GM19099 (cell line): ENCODE data around the gene OR2M5.

Source experiments
- POLR2A ChIP-seq: IDR thresholded peaks from 3 replicates; pipeline ENCODE4 v1.6.1; 2011; ENCODE audit warnings: low read depth; ENCODE audit not compliant: insufficient read length; ENCODE audit errors: extremely low read depth

OR2M5 gene, protein sequence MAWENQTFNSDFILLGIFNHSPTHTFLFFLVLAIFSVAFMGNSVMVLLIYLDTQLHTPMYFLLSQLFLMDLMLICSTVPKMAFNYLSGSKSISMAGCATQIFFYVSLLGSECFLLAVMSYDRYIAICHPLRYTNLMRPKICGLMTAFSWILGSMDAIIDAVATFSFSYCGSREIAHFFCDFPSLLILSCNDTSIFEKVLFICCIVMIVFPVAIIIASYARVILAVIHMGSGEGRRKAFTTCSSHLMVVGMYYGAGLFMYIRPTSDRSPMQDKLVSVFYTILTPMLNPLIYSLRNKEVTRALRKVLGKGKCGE

DNA sequence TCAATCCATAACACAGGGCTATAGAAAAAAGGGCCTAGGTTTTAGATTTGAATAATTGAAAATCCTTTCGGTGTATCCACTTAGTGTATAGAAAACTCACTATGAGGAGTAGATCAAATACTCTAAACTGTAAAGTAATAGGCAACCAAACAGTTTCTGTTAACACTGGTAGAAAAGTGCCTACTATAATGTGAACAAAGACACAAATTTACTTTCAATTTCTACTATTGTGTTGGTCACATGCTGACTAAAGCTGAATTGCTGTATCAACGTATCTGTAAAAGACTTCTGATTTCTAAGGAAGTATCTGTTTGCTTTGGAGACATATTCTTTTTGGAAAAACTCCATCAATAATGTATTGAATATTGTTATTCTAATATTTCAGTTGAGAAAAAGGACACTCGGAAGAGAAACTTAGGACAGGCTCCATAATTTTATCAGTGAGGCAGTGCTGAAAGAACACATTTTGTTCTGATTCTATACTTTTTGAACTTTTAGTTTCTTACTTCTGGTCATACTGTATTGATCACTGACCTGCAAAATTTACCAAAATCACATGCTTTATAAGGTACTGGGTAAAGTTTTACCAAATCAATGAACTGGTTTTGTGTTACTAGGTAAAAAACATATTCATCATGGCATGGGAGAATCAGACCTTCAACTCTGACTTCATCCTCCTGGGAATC, at the start of gene OR2M5:
Gene OR2M5 (plus strand): TSS at position 636 of the 686 bp plus-strand sequence. CDS start 0 bp downstream, at position 636.
- no peak for TF ChIP-seq POLR2A

DNA sequence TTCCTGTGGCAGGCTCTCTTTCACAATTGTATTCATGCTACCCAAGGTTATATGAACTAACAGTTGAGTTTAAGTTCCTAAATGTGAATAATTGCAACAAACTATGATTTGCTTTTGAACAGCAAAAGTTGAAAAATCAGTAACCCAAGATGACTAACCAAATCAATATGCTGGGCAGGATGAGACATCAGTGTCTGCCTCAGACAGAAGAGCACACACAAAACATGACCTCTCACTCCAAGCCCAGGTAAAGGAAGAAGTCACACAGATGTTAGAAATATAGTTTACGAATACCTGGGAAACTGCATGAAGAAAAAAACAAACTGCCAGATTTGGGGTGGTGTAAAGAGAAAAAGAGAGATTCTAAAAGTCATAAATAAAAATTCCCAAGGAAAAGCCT, 46.4 kb upstream of the OR2M5 start:
- no peak for TF ChIP-seq POLR2A

DNA sequence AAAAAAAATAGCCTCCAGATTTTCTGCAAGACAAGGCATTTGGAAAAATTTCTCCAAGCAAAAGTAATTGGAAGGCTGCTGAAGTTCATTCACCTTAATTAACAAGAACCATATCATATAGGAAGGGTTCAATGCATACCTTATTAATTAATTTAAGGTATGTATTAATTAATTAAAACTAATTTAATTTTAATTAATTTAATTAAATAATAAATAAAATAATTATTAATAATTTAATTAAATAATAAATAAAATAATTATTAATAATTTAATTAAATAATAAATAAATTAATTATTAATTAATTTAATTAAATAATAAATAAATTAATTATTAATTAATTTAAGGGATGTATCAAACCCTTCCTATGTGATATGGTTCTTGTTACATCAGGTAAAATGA, 42.1 kb upstream of the OR2M5 start:
- TF ChIP-seq POLR2A: no peak

DNA sequence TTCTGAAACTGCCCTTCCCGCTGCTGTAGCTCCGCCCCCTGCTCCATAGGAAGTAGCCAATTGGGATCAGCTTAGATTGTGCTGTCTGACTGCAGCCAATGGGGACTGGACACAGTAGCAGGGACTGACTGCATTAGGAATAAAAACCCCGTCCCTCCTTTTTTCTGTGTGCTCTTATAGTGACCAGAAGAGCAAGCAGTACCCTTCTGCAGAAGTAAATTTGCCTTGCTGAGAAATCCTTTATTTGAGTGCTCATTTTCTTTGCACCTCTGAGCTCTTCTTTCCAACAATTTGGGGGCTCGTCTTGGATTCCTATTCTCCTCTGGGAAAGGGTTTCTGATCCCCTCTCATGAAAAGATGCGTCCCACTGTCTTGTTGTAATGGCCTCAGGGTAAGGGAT, 33.8 kb upstream of the OR2M5 start:
- no peak for TF ChIP-seq POLR2A

DNA sequence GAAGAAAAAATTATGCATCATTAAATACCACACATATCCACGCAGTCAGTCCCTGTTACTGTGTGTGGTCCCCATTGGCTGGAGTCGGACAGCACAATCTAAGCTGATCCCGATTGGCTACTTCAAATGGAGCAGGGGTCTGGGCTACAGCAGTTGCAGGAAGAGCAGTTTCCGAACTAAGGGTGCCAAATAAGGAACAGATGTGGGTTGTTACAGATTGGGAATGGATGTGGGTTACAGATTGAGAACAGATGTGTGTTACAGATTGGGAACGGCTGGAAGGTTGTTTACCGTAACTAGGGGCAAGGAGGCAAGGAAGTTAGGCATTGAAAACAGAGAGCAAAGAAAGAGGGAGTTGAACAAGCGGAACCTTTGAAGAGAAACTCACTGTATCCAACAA, 30.1 kb upstream of the OR2M5 start:
- no peak for TF ChIP-seq POLR2A

DNA sequence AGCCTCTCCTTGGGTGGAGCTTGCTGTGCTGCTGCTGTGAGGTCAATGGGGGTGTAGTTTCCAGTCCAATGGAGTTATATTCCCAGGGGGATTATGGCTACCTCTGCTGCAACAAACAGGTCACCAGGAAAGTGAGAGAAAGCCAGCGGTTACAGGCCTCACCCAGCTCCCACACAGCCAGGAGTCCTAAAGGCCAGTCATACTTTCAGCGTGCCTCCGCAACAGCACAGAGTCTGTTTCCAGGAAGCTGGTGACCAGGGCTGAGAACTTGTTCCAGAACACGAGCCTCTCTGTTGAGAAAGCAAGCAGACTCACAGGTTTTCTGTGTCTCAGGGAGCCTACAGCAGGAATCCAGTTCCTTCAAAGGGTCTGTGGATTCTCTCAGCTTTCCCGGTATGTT, 17.3 kb upstream of the OR2M5 start:
- TF ChIP-seq POLR2A: no peak

DNA sequence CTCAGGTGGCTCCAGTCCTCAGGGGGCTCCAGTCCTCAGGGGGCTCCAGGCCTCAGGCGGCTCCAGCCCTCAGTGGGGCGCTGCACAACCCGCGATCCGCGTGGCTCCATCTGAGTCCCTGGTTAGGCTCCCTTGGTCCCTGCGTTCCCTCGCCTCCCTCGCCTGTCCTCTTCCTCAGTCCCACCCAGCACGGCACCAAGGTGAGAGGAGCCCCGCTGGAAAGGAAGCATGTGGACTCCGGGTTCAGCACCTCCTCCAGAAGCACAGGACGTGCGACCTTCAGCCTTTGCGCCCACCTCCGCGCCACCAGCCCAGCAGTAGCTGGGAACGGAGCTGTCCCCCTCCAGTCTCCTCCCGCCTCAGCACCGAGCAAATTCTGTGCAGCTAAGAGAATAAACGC, 8.1 kb upstream of the OR2M5 start:
- TF ChIP-seq POLR2A: no peak

DNA sequence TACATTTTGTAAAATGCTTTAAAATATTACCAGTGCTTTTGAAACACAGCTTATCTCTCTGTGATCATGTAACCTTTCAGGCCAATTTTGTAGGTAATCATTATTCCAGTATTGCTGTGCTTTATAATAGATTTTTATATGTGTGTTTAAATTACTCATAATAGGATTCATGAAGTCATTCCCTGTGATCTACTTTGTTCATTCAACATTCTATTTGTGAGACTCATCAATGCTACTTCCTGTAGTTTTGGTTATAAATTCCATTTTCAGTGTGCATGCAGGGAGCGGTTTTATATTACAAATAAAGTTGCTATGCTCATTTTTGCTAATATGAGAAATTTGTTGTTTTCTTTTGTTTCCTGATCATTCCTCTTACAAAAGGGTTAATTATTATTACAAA, 4.1 kb upstream of the OR2M5 start:
- no peak for TF ChIP-seq POLR2A

DNA sequence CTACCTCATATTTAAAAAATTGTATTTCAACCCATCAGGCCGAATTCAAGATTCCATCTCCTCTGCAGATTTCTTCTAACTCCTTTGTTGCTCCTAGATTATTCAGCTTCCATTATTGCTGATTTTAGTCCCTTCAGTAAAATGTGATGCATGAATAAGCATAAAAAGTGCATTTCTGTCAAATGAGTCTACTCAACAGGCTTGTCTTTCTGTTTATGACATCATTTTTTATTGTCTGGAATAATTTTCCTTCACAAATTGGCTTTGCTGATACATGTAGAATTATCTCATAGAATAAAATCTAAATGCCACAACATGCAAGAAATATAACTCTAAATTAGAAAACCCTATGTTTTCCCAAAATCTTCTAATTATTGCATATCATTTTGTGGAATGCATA, 1.6 kb upstream of the OR2M5 start:
- no peak for TF ChIP-seq POLR2A

DNA sequence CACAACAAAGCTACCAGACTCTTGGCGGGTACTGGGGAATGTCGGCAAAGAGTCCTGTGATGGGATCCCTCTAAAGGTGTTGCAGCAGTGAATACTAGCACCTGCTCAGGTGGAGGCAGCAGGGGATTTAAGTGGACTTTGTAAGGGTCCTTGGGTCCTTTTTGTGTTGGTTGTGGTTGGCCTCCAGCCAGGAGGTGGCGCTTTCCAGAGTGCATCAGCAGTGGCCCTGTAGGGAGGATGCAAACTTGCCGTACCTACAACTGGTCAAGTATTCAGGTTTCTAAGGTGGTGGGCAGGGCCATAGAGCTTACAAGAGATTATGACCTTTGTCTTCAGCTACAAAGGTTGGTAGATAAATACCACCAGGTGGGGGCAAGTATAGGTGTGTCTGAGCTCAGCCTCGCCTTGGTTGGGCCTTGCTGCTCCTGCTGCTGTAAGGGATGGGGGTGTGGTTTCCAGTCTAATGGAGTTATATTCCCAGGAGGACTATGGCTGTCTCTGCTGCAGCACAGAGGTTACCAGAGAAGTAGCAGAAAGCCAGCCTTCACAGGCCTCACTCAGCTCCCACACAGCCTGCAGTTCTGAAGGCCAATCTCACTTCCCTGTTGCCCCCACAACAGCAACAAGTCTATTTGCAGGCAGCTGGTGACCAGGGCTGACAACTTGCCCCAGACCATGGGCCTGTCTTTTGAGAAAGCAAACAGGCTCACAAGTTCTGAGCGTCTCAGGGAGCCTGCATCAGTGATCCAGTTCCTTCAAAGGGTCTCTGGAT, 7.3 kb downstream of the OR2M5 start:
- no peak for TF ChIP-seq POLR2A

DNA sequence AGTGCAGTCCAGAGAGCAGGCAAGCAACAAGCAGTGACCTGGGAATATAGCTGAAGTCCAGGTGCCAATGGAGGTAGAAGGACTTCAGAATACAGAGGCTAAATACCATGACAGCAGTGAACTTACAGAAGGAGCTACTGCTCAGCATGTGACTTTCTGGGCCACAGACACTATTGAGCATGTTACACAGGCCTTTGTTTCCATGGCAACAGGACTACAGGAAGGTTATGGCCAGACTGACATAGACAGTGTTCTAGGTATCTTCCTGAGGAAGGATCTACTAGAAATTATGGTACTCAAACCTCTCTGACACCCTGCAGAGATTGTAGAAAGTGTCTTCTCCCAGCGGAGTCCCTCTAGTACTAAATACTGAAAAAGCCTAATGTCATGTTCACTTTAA, 11.0 kb downstream of the OR2M5 start:
- TF ChIP-seq POLR2A: no peak

DNA sequence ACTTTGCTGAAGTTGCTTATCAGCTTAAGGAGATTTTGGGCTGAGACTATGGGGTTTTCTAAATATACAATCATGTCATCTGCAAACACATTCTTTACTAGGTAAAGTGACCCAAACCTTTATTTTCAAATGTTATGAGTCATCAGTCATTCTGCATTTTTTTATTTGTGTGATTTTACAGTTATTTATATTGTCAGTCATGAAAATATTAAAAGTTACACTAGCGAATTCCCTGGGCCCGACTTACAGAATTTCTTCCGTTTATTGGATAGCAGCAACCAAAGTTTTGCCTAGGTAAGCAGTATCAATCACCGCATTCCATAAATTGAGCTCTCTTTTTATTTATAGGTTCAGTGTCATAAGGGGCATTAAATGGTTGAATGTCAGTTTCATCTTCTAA, 13.8 kb downstream of the OR2M5 start:
- TF ChIP-seq POLR2A: no peak

DNA sequence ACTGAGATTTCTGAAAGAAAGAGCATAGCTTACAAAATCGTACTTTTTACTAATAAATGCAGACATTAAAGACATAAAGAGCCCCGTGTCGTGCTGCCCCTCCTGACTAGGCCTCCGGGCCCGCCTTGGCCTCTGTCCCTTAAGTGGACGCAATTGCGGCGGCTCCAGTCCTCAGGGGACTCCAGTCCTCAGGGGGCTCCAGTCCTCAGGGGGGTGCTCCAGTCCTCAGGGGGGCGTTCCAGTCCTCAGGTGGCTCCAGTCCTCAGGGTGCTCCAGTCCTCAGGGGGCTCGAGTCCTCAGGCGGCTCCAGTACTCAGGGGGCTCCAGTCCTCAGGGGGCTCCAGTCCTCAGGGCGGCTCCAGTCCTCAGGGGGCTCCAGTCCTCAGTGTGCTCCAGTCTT, 19.1 kb downstream of the OR2M5 start:
- TF ChIP-seq POLR2A: no peak

DNA sequence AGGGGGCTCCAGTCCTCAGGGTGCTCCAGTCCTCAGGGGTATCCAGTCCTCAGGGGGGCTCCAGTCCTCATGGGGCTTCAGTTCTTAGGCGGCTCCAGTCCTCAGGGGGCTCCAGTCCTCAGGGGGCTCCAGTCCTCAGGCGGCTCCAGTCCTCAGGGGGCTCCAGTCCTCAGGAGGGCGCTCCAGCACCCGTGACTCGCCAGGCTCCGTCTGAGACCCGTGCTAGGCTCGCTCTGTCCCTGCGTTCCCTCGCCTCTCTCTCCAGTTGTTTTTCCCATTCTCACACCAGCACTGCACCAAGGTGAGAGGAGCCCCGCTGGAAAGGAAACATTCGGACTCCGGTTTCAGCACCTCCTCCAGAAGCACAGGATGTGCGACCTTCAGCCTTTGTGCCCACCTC, 20.2 kb downstream of the OR2M5 start:
- TF ChIP-seq POLR2A: no peak

DNA sequence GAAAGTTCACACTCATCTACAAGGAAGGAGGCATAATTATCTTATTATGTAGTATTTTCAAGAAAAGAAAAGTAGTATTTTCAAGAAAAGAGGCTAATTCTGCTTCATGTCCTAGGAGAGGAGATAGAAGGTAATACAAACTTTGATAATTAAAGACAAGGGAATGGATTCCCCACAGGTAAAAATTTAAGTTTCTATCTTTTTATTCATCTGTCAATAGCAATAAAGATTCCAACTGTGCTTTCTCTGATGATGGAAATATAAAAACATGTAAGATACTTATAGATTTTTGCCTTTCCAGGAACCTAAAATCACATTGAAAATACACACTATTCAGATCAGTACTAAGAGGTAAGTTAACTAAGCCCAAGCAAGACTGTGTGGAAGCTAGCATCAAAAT, 29.6 kb downstream of the OR2M5 start, which contains the start of gene OR2M2:
Gene OR2M2 (plus strand): TSS at position 301 of the 400 bp plus-strand sequence. CDS start 5,165 bp downstream, outside the sequence.
- no peak for TF ChIP-seq POLR2A

DNA sequence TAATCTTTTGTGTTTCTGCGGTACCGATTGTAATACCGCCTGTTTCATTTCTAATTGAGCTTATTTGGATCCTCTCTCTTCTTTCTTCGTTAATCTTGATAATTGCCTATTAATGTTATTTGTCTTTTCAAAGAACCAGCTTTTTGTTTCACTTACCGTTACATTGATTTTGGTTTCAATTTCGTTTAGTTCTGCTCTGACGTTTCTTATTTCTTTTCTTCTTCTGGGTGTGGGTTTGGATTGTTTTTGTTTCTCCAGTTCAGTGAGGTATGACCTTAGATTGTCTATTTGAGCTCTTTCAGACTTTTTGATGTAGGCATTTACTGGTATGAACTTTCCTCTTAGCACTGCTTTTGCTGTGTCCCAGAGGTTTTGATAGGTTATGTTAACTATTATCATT, 39.0 kb downstream of the OR2M5 start:
- TF ChIP-seq POLR2A: no peak
